ENCODE data around the gene PLCB1. TPM values are rescaled to one million over a fixed set of nuclear protein-coding genes. Genes with fewer than 3 reads are reported as not detected.
A peak's percentile ranks its signal among the peaks of the same experiment; 100 is the strongest.

PLCB1 gene
- total RNA-seq, 2 experiments from 2014 or later, result 3.1 to 3.6 TPM

- Mint-ChIP-seq H3K27me3 (no peaks in the 10 kb centered on the region), H3K9me3 (no peaks in the 10 kb centered on the region), H3K4me3 (no peak overlapping the region), H3K4me1 (ENCODE audit: low read depth) (no peaks in the 10 kb centered on the region), H3K36me3 (ENCODE audit: low read depth) (no peaks in the 10 kb centered on the region), H3K27ac (no peak overlapping the region)
- no peak for TF ChIP-seq CTCF (IDR thresholded peaks at IDR 0.05)
- DNase-seq (no peak), ATAC-seq (no peak)
- intact Hi-C loops (cut with micrococcal nuclease), result no loop called here
- CTCF ChIA-PET, result no interaction called here
- POLR2A ChIA-PET, result no interaction called here
These were observed 792.5 kb downstream of the PLCB1 start for GRCh38 chr20:8924539-8924938.

- CTCF ChIA-PET, result no interaction called here
- Mint-ChIP-seq H3K9me3 (no peaks in the 10 kb centered on the region), H3K4me1 (ENCODE audit: low read depth) (no peaks in the 10 kb centered on the region), H3K4me3 (no peak overlapping the region), H3K27me3 (no peaks in the 10 kb centered on the region), H3K36me3 (ENCODE audit: low read depth) (no peaks in the 10 kb centered on the region), H3K27ac (no peak overlapping the region)
- ATAC-seq (no peak), DNase-seq (no peak)
- intact Hi-C loops (cut with micrococcal nuclease), result no loop called here
- POLR2A ChIA-PET, result no interaction called here
- no peak for TF ChIP-seq CTCF (IDR thresholded peaks at IDR 0.05)
These were observed 798.7 kb downstream of the PLCB1 start for GRCh38 chr20:8930726-8931125.

GRCh38 chr20:8932192-8933165 lies 800.4 kb downstream of the PLCB1 start:
- no peak overlapping the region for H3K4me3 Mint-ChIP-seq
- ChIA-PET POLR2A (no interaction called here), CTCF (no interaction called here)
- no peaks in the 10 kb centered on the region for H3K4me1 Mint-ChIP-seq (ENCODE audit: low read depth)
- DNase-seq (no peak), ATAC-seq (peak; percentile 37)
- no peak for TF ChIP-seq CTCF (IDR thresholded peaks at IDR 0.05)
- H3K36me3 Mint-ChIP-seq (ENCODE audit: low read depth), result no peaks in the 10 kb centered on the region
- no peaks in the 10 kb centered on the region for H3K27me3 Mint-ChIP-seq
- no peaks in the 10 kb centered on the region for H3K9me3 Mint-ChIP-seq
- intact Hi-C loops (cut with micrococcal nuclease), result no loop called here
- H3K27ac Mint-ChIP-seq, result no peak overlapping the region

GRCh38 chr20:8933381-8933807 lies 801.3 kb downstream of the PLCB1 start:
- ChIA-PET CTCF (no interaction called here), POLR2A (interaction anchor here (1.2 kb wide), 1 partner anchor 11 kb away, joined by 3 read pairs; no protein-coding TSS in a partner anchor)
- no peaks in the 10 kb centered on the region for H3K27me3 Mint-ChIP-seq
- no peak for ATAC-seq
- TF ChIP-seq CTCF (IDR thresholded peaks at IDR 0.05), result no peak
- no peaks in the 10 kb centered on the region for H3K9me3 Mint-ChIP-seq
- H3K4me1 Mint-ChIP-seq (ENCODE audit: low read depth), result no peaks in the 10 kb centered on the region
- no peaks in the 10 kb centered on the region for H3K36me3 Mint-ChIP-seq (ENCODE audit: low read depth)
- intact Hi-C loops (cut with micrococcal nuclease), result no loop called here
- no peak overlapping the region for H3K27ac Mint-ChIP-seq
- no peak overlapping the region for H3K4me3 Mint-ChIP-seq
- DNase-seq, result no peak

GRCh38 chr20:8934362-8934761 lies 802.3 kb downstream of the PLCB1 start:
- Mint-ChIP-seq H3K9me3 (no peaks in the 10 kb centered on the region), H3K27ac (no peak overlapping the region), H3K4me3 (no peak overlapping the region), H3K27me3 (no peaks in the 10 kb centered on the region), H3K36me3 (ENCODE audit: low read depth) (no peaks in the 10 kb centered on the region), H3K4me1 (ENCODE audit: low read depth) (no peaks in the 10 kb centered on the region)
- ATAC-seq, result no peak
- DNase-seq, result no peak
- intact Hi-C loops (cut with micrococcal nuclease), result no loop called here
- ChIA-PET CTCF (no interaction called here), POLR2A (no interaction called here)
- TF ChIP-seq CTCF (IDR thresholded peaks at IDR 0.05), result no peak
